ENCODE results near the gene IL24. TPM values are rescaled to one million over a fixed set of nuclear protein-coding genes. Genes with fewer than 3 reads are reported as not detected.

IL24 gene
- total RNA-seq, 4 donors from 2014 or later = not detected

- no peak for TF ChIP-seq CTCF (IDR thresholded peaks at IDR 0.05; ENCODE audit: low read depth)
Observed at GRCh38 chr1:206891412-206891811, 5.8 kb upstream of the IL24 start.

DNA sequence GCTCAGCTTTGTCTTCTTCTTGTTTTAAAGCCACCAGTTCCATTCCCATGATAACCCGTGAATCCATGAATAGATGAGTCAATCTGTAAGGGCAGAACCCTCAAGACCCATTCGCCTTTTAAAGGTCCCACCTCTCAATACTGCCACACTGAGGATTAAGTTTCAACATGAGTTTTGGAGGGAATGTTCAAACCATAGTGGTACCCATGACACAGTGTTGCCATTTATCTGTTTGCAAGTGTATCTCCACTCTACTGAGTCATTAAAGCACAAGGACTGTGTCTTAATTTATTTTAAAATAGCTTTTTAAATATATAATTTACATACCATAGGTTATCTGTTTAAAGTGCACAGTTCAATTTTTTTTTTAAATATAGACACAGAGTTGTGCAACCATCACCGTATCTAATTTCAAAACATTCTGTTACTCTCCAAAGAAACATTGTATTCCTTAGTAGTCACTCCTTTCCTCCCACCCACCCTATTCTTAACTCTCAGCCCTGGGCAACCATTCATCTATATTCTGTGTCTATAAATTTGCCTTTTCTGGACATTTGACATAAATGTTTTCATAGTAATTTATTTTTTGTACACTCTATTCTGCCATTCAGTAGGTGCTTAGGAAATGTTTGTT lies 4.8 kb upstream of the IL24 start:
- TF ChIP-seq CTCF (IDR thresholded peaks at IDR 0.05; ENCODE audit: low read depth) = no peak

DNA sequence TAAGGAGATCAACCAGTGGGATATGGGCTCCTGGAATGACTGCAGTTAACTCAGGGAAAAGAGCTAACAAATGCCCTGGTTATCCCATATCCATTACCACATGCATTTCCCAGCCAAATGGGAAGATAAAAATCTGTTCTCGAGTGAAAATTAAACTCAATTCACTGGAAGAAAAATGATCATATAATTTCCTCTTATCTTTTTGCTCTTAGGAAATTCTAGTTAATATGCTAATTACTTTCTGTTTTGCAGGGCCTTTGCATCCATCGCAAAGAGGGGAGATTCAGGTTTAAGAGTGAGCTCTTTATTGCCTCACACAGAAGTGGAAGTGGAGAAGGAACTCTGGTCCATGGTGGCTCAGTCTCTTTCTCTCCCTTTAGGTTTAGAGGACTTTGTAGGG lies 3.9 kb upstream of the IL24 start:
- no peak for TF ChIP-seq CTCF (IDR thresholded peaks at IDR 0.05; ENCODE audit: low read depth)

- no peak for TF ChIP-seq CTCF (IDR thresholded peaks at IDR 0.05; ENCODE audit: low read depth)
Observed at GRCh38 chr1:206895325-206895724, 1.9 kb upstream of the IL24 start.

GRCh38 chr1:206895837-206896242 lies 1.4 kb upstream of the IL24 start:
- TF ChIP-seq CTCF (IDR thresholded peaks at IDR 0.05; ENCODE audit: low read depth) = no peak

DNA sequence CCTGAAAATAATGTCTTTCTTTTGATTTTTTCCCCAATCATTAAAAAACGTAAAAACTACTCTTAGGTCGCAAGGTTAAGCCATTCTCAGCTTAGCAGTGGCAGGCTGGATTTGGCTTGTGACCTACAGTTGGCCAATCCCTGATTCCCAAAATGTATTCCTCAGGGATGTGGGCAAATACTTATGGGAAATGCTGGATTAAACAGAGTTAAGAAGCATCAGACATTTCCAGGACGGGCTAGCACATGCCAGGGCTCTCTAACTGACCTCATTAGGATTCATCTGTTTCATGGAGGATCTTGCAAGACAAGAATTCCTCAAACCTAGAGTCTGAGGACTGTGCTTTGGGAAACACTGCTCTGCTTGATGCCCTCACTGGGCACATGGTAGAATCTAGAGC lies 982 bp upstream of the IL24 start:
- TF ChIP-seq CTCF (IDR thresholded peaks at IDR 0.05; ENCODE audit: low read depth) = no peak

DNA sequence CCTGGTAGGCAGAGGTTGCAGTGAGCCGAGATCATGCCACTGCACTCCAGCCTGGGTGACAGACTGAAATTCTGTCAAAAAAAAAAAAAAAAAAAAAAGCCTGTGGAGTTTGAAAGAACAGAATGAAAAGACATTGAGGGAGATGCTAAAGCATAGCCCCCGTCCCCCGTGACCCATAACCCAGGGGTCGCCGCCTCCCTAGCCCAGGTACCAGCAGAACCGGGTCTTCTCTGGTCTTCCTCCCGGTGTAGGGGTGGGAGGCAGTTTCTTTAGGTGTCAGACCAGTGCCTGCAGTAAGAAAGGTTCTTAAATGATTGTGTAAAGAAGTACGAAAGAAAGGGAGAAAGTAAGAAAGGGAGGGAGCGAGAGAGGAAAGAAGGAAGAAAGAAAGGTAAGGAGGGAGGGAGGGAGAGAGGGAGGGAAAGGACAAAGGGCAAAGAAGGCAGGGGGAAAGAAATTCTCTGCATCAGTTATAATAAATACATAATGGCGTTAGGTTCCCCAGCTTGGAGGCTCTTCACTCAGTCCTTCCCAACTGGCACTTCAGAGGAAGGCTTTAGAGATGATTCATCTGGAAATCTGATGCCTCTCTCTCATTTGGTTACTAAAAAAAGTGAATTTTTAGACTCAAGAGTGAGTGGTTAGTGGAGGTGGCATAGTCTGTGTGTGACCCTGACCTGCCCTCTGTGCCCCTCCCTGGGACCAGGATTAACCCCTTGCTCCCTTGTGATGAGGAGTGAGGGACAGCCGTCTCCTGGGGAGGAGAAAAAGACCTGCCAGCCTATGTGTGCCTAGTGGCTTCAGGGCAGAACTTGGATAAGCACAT lies 1.1 kb downstream of the IL24 start:
- TF ChIP-seq CTCF (IDR thresholded peaks at IDR 0.05; ENCODE audit: low read depth) = no peak

Data from subcutaneous adipose tissue (tissue), 4 donors.